HEK293T (cell line): ENCODE measurements around the gene RPS6KB1.

Experiments used
- CTCF ChIA-PET: fragments of 350-600 bp; formaldehyde crosslinking; extraction: SDS; loops from one replicate; lab custom pipeline; 2021; ENCODE audit warnings: antibody characterized with exemption, inconsistent platforms; lab: Yijun Ruan, JAX
- POLR2A ChIA-PET: fragments of 350-600 bp; formaldehyde crosslinking; extraction: SDS; loops from one replicate; lab custom pipeline; 2020; ENCODE audit warnings: antibody characterized with exemption, inconsistent platforms; lab: Yijun Ruan, JAX
- DNase-seq: peaks from one replicate; pipeline ENCODE4 v3.0.0; 2012; ENCODE audit warnings: mixed read lengths; ENCODE audit errors: extremely low spot score
- ARNT ChIP-seq: fragments of 450-650 bp; IDR thresholded peaks from 2 replicates; pipeline ENCODE4 v1.6.1; 2017; ENCODE audit warnings: mild to moderate bottlenecking
- BHLHE40 ChIP-seq: fragments of 450-650 bp; IDR thresholded peaks from 2 replicates; pipeline ENCODE4 v1.6.1; 2016; ENCODE audit warnings: mild to moderate bottlenecking, moderate library complexity, borderline replicate concordance
- CTBP1 ChIP-seq: fragments of 450-650 bp; IDR thresholded peaks from 2 replicates; pipeline ENCODE4 v1.6.1; 2016; ENCODE audit warnings: borderline replicate concordance
- ELF4 ChIP-seq: fragments of 450-650 bp; IDR thresholded peaks from 2 replicates; pipeline ENCODE4 v1.6.1; 2017; ENCODE audit warnings: antibody characterized with exemption
- FOXA1 ChIP-seq: fragments of 450-650 bp; IDR thresholded peaks from 2 replicates; pipeline ENCODE4 v1.6.1; 2016; ENCODE audit warnings: mild to moderate bottlenecking
- FOXK2 ChIP-seq: fragments of 450-650 bp; IDR thresholded peaks from 2 replicates; pipeline ENCODE4 v1.6.1; 2016; ENCODE audit warnings: mild to moderate bottlenecking
- FOXM1 ChIP-seq: fragments of 450-650 bp; IDR thresholded peaks from 2 replicates; pipeline ENCODE4 v1.6.1; 2017; ENCODE audit warnings: mild to moderate bottlenecking, borderline replicate concordance
- HDGF ChIP-seq: fragments of 450-650 bp; IDR thresholded peaks from 2 replicates; pipeline ENCODE4 v1.6.1; 2017; ENCODE audit warnings: antibody characterized with exemption, borderline replicate concordance
- L3MBTL2 ChIP-seq: fragments of 450-650 bp; conservative IDR thresholded peaks from 2 replicates; pipeline ENCODE4 v1.6.1; 2016; ENCODE audit warnings: mild to moderate bottlenecking
- LEF1 ChIP-seq: fragments of 450-650 bp; IDR thresholded peaks from 2 replicates; pipeline ENCODE4 v1.6.1; 2017; ENCODE audit warnings: mild to moderate bottlenecking, borderline replicate concordance
- NFRKB ChIP-seq: fragments of 450-650 bp; IDR thresholded peaks from 2 replicates; pipeline ENCODE4 v1.6.1; 2016; ENCODE audit warnings: mild to moderate bottlenecking, moderate library complexity
- PKNOX1 ChIP-seq: fragments of 450-650 bp; IDR thresholded peaks from 2 replicates; pipeline ENCODE4 v1.6.1; 2016
- SP1 ChIP-seq: fragments of 450-650 bp; IDR thresholded peaks from 2 replicates; pipeline ENCODE4 v1.6.1; 2017
- SUZ12 ChIP-seq: fragments of 450-650 bp; IDR thresholded peaks from 2 replicates; pipeline ENCODE4 v1.6.1; 2016; ENCODE audit warnings: mild to moderate bottlenecking
- TARDBP ChIP-seq: fragments of 450-650 bp; IDR thresholded peaks from 2 replicates; pipeline ENCODE4 v1.6.1; 2016
- ZNF384 ChIP-seq: fragments of 450-650 bp; IDR thresholded peaks from 2 replicates; pipeline ENCODE4 v1.6.1; 2016

The RPS6KB1 gene

DNA sequence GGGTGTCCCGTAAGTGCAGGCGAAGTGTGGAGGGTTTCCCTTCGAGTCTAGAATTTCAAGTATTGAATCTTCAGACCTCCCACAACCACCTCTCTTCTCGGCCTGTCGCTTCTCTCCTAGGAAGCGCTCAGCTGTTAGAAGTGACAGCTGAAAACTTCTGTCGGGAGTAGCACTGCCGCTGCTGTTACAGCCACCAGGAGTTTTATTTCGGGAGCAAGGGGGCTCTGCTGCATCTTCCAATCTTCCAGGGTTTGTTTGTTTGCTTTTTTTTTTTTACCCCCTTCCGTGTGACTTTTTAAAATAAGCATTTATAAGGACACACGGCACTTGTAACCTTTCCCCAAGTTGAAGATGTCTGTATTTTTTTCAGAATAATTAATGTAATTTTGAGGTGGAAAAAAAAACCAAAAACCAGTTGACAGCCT, 767 bp downstream of the RPS6KB1 start:
- TF ChIP-seq FOXM1 (no peak), L3MBTL2 (no peak), LEF1 (no peak), CTBP1 (no peak), ARNT (no peak), PKNOX1 (no peak), FOXA1 (no peak), HDGF (no peak), NFRKB (no peak), ELF4 (no peak), FOXK2 (no peak), BHLHE40 (no peak), SUZ12 (no peak), ZNF384 (no peak), SP1 (no peak), TARDBP (no peak)
- POLR2A ChIA-PET = interaction anchor here (0.9 to 1.4 kb wide), 4 partner anchors 9 to 186 kb away, joined by 3 read pairs; partner anchors contain the start of genes PTRH2, RNFT1 and VMP1
- DNase-seq = peak; percentile 42
- CTCF ChIA-PET = interaction anchor here (0.7 kb wide), 1 partner anchor 22 kb away, joined by 9 read pairs; no protein-coding TSS in a partner anchor

- CTCF ChIA-PET = no interaction called here
- TF ChIP-seq SP1 = no peak
- no peak for TF ChIP-seq PKNOX1
- TF ChIP-seq FOXM1 = no peak
- no peak for TF ChIP-seq FOXK2
- TF ChIP-seq FOXA1 = no peak
- no peak for TF ChIP-seq ELF4
- no peak for TF ChIP-seq BHLHE40
- no peak for TF ChIP-seq ARNT
- no peak for TF ChIP-seq LEF1
- TF ChIP-seq NFRKB = no peak
- no peak for TF ChIP-seq ZNF384
- no peak for TF ChIP-seq HDGF
- no peak for TF ChIP-seq CTBP1
- TF ChIP-seq TARDBP = no peak
- DNase-seq = no peak
- POLR2A ChIA-PET = no interaction called here
These were observed 4.2 kb downstream of the RPS6KB1 start for GRCh38 chr17:59897090-59897489.

DNA sequence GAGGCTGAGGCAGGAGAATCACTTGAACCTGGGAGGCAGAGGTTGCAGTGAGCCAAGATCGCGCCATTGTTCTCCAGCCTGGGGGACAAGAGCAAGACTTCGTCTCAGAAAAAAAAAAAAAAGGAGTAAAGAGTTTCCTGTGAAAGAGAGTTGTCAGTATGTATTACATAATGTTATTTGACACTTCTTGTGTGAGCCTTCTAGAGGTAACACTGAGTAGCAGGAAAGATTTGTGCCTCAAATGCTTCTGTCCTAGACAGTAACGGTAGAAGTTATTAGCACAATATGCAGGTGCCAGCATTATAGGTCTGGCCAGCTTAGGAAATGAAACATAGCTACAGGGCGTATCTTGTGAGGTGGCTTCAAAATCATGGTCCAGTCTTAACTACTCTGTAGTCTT, 6.2 kb downstream of the RPS6KB1 start:
- no peak for DNase-seq
- POLR2A ChIA-PET = no interaction called here
- CTCF ChIA-PET = interaction anchor here (2.9 kb wide), 1 partner anchor 15 kb away, joined by 9 read pairs; no protein-coding TSS in a partner anchor
- TF ChIP-seq SP1 = no peak
- TF ChIP-seq ZNF384 = peak; percentile 62

DNA sequence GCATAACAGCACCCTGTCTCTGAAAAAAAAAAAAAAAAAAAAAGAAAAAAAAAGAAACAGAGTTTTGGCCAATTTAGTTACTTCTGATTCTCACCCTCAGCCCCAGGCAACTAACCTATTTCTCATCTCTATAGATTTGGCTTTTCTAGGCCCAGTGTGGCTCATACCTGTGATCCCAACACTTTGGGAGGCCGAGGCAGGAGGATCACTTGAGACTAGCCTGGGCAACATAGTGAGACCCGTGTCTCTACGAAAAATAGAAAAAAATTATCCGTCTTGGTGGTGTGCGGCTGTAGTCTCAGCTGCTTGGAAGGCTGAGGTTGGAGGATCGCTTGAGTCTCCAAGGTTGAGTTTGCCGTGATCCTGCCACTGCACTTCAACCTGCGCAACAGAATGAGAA, 8.7 kb downstream of the RPS6KB1 start:
- TF ChIP-seq ZNF384 (peak; percentile 35; the same call in 1 of the 2 replicates), HDGF (no peak)
- ChIA-PET CTCF (no interaction called here), POLR2A (no interaction called here)
- DNase-seq = no peak

- TF ChIP-seq FOXK2 (no peak), SUZ12 (no peak), L3MBTL2 (no peak), NFRKB (no peak), FOXA1 (no peak), ARNT (no peak), SP1 (no peak), LEF1 (no peak)
- no peak for DNase-seq
- CTCF ChIA-PET = no interaction called here
- POLR2A ChIA-PET = no interaction called here
These were observed 10.5 kb downstream of the RPS6KB1 start for GRCh38 chr17:59903455-59903854.

GRCh38 chr17:59907467-59907866, 14.5 kb downstream of the RPS6KB1 start:
- ChIA-PET POLR2A (no interaction called here), CTCF (no interaction called here)
- no peak for TF ChIP-seq HDGF
- no peak for TF ChIP-seq FOXK2
- TF ChIP-seq ELF4 = no peak
- DNase-seq = no peak

GRCh38 chr17:59914274-59914854, 21.4 kb downstream of the RPS6KB1 start:
- TF ChIP-seq LEF1 = no peak
- no peak for TF ChIP-seq SUZ12
- no peak for TF ChIP-seq CTBP1
- TF ChIP-seq ELF4 = no peak
- no peak for TF ChIP-seq FOXM1
- no peak for TF ChIP-seq ZNF384
- TF ChIP-seq FOXK2 = no peak
- no peak for TF ChIP-seq PKNOX1
- no peak for TF ChIP-seq SP1
- no peak for TF ChIP-seq FOXA1
- no peak for TF ChIP-seq TARDBP
- no peak for TF ChIP-seq L3MBTL2
- no peak for TF ChIP-seq HDGF
- POLR2A ChIA-PET = no interaction called here
- CTCF ChIA-PET = interaction anchor here (0.6 to 1.6 kb wide), 8 partner anchors 9 to 151 kb away, joined by 3 to 9 read pairs (median 3); no protein-coding TSS in a partner anchor
- peak; percentile 59 for DNase-seq
